H1 (cell line): ENCODE data around the gene LOX. TPM values are rescaled to one million over a fixed set of nuclear protein-coding genes. Genes with fewer than 3 reads are reported as not detected.

Experiments used
- CBX5 ChIP-seq: fragments of 300-800, 300-1000 bp; sonication (generic); IDR thresholded peaks from 2 replicates; pipeline ENCODE4 v1.7.1; 2016; ENCODE audit warnings: antibody characterized with exemption, low read length, low read depth
- CBX8 ChIP-seq: fragments of 300-800, 300-1000 bp; sonication (generic); IDR thresholded peaks from 2 replicates; pipeline ENCODE4 v1.7.1; 2016; ENCODE audit warnings: low read depth, low read length, borderline replicate concordance
- EZH2 ChIP-seq: fragments of 200-600 bp; sonication (generic); IDR thresholded peaks from 2 replicates; pipeline ENCODE4 v1.7.1; 2012; ENCODE audit warnings: low read depth, mild to moderate bottlenecking, moderate library complexity, low read length, inconsistent platforms; ENCODE audit not compliant: severe bottlenecking
- FOSL1 ChIP-seq: IDR thresholded peaks from 2 replicates; pipeline ENCODE4 v1.6.1; 2011; ENCODE audit warnings: mild to moderate bottlenecking, low read depth, low read length, moderate library complexity; ENCODE audit not compliant: insufficient read depth
- GABPA ChIP-seq: IDR thresholded peaks from 2 replicates; pipeline ENCODE4 v1.6.1; 2011; ENCODE audit warnings: mild to moderate bottlenecking, low read length, moderate library complexity, borderline replicate concordance; ENCODE audit not compliant: insufficient read depth
- KDM1A ChIP-seq: fragments of 200-600, 300-600 bp; sonication (generic); IDR thresholded peaks from 2 replicates; pipeline ENCODE4 v1.7.1; 2016; ENCODE audit warnings: mild to moderate bottlenecking, low read length, borderline replicate concordance
- KDM4A ChIP-seq: IDR thresholded peaks from one replicate; pipeline ENCODE4 v1.7.1; 2012; ENCODE audit warnings: low read depth, mild to moderate bottlenecking, moderate library complexity, low read length, inconsistent platforms; ENCODE audit not compliant: severe bottlenecking
- NANOG ChIP-seq: IDR thresholded peaks from 2 replicates; pipeline ENCODE4 v1.6.1; 2011; ENCODE audit warnings: low read length, low read depth, mild to moderate bottlenecking, inconsistent platforms; ENCODE audit not compliant: insufficient read depth, poor library complexity, severe bottlenecking
- PHF8 ChIP-seq: fragments of 200-600 bp; sonication (generic); conservative IDR thresholded peaks from 2 replicates; pipeline ENCODE4 v1.7.1; 2012; ENCODE audit warnings: low read depth, mild to moderate bottlenecking, inconsistent platforms, low read length, moderate library complexity
- SP1 ChIP-seq: IDR thresholded peaks from 2 replicates; pipeline ENCODE4 v1.6.1; 2011; ENCODE audit warnings: low read depth, low read length
- SRF ChIP-seq: IDR thresholded peaks from 2 replicates; pipeline ENCODE4 v1.6.1; 2011; ENCODE audit warnings: mild to moderate bottlenecking, low read depth, low read length, moderate library complexity
- polyA plus RNA-seq, 7 experiments: library from polyadenylated mRNA; depleted of rRNA in 3 of 7; stranded (reverse) in 5 of 7; unstranded in 2 of 7; fragments of >200 nt in 5 of 7; fragments of 200-250 nt in 2 of 7; gene quantifications; 1 replicate in 5 of 7; 2 replicates in 1 of 7; 4 replicates in 1 of 7; pipeline versions ENCODE4 v1.2.1 to v1.2.3, GENCODE V29; 2011 to 2013; ENCODE audit warnings: missing spikeins in 2 of 7, mixed read lengths in 2 of 7
- total RNA-seq: library from RNA; stranded (reverse); fragmentation: NEBNext Ultra II Directional; extraction: Animal tissue kit (Norgen Biotek cat#: 25700); gene quantifications from 2 replicates; pipeline ENCODE4 v1.2.1, GENCODE V29; 2021
- TF ChIP-seq, protein P1 (sequence below): IDR thresholded peaks from 2 replicates; pipeline ENCODE4 v1.6.1; 2012; ENCODE audit warnings: inconsistent platforms

The LOX gene
- total and polyA plus RNA-seq, 2 of the 8 experiments (the other 6 are each of a cell fraction or from before 2014, with no cell fraction given): 1.1 to 2.2 TPM

DNA sequence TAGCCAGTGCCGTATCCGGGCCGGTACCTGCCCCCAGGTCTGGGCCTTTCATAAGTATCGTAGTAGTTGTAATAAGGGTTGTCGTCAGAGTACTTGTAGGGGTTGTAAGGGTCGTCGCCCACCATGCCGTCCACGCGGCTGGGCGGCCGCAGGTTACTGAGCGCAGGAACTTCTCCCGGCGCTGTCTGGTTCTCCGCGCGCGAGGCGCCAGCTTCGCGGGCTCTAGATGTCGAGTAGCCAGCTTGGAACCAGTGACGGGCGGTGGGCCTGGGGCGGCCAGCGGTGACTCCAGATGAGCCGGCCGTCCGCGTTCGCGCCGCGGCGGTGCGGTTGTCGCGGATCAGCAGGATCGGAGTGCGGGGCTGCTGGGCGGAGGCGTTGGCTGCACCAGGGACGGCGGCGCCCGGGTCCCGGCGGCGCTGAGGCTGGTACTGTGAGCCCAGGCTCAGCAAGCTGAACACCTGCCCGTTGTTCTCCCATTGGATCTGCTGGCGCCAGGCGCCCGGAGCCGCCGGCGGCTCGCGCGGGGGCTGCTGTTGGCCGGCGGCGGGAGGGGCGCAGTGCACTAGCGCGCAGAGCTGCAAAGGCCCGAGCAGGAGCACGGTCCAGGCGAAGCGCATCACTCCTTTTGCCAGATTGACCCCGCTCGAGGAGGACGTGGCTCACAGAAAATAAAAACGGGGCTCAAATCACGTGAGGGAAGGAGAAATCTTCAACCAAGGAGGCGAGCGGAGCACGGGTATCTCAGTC lies 518 bp downstream of the LOX start (continued):
- TF ChIP-seq GABPA (no peak), EZH2 (peak; percentile 84), NANOG (no peak), PHF8 (no peak), FOSL1 (no peak), CBX5 (no peak), SP1 (no peak), KDM1A (no peak), KDM4A (peak; percentile 81), CBX8 (no peak), SRF (no peak)
- TF ChIP-seq, protein P1, sequence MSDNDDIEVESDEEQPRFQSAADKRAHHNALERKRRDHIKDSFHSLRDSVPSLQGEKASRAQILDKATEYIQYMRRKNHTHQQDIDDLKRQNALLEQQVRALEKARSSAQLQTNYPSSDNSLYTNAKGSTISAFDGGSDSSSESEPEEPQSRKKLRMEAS: peak; percentile 60
